Amygdala (tissue), 56 donors: ENCODE measurements around the gene GLYAT.
"Not testable (repeated sequence)": the region's sequence is repeated elsewhere in the genome, so short reads cannot be mapped to it uniquely, and the experiment has no call there.

Experiments
- DNase-seq, 56 donors: peaks; one replicate each; lab custom pipeline; 2025; lab: John Stamatoyannopoulos, UW

The GLYAT gene

DNA sequence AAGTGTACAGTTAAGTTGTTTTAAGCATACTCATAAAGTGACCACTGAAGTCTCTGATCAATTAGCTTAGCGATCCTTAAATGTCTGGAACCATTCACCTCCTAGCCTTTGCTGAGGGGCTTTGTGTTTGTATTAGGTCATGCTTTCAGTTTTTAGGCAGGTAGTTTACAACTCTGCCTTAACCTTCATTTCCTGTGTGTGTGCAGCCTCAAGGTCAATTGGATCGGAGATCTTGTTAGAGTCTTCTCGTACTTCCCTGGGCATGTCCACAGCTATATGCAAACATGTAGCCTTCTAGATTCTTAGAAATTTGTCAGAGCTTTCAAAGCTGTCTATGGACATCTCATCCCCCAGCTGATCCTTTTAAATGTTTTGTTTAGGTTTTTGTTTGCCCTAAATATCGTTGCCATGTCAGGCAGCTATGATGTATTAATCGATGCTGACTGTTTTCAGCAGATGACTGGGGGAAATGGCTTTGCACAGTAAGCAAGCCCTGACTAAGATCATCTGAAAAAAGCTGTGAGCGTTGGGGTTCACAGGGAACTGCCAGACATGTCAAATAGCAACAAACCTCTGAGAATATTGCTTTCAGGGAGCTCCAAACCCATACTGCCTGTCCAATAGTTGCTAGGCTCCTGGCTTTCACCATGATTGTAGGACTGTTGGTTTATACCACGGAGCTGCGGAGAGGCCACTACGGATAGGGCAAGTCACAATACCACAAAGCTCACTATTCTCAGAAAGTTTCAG lies 45.6 kb downstream of the GLYAT start:
- no peak for DNase-seq

DNA sequence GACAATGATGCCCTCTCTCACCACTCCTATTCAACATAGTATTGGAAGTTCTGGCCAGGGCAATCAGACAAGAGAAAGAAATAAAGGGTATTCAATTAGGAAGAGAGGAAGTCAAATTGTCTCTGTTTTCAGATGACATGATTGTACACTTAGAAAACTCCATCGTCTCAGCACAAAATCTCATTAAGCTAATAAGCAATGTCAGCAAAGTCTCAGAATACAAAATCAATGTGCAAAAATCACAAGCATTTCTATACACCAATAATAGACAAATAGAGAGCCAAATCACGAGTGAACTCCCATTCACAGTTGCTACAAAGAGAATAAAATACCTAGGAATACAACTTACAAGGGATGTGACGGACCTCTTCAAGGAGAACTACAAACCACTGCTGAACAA lies 49.1 kb downstream of the GLYAT start:
- not testable (repeated sequence) for DNase-seq

DNA sequence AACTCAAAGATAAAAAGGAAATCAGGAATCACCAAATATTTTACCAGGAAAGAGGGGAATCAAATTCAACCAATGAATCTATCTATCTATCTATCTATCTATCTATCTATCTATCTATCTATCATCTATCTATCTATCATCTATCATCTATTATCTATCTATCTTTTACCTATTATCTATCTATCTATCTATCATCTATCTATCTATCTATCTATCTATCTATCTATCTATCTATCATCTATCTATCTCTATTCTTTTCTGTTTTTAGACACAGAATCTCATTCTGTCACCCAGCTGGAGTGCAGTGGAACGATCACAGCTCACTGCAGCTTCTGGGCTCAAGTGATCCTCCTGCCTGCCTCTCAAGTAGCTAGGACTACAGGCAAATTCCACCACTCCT lies 54.2 kb downstream of the GLYAT start:
- DNase-seq: not testable (repeated sequence)

DNA sequence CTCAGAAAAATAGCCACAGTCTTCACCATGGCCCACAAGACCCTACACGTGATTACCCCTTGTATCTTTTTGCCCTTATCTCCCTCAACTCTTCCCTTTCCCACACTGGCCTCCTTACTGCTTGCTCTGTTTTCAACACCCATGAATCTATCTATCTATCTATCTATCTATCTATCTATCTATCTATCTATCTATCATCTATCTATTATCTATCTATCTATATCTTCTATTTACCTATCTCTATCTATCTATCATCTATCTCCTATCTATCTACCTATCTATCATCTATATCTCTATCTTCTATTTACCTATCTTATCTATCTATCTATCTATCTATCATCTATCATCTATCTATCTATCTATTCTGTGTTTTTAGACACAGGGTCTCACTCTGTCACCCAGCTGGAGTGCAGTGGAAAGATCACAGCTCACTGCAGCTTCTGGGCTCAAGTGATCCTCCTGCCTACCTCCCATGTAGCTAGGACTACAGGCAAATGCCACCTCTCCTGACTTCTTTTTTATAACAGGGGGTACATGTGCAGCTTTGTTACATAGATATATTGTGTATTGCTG lies 55.1 kb downstream of the GLYAT start:
- DNase-seq: no peak

DNA sequence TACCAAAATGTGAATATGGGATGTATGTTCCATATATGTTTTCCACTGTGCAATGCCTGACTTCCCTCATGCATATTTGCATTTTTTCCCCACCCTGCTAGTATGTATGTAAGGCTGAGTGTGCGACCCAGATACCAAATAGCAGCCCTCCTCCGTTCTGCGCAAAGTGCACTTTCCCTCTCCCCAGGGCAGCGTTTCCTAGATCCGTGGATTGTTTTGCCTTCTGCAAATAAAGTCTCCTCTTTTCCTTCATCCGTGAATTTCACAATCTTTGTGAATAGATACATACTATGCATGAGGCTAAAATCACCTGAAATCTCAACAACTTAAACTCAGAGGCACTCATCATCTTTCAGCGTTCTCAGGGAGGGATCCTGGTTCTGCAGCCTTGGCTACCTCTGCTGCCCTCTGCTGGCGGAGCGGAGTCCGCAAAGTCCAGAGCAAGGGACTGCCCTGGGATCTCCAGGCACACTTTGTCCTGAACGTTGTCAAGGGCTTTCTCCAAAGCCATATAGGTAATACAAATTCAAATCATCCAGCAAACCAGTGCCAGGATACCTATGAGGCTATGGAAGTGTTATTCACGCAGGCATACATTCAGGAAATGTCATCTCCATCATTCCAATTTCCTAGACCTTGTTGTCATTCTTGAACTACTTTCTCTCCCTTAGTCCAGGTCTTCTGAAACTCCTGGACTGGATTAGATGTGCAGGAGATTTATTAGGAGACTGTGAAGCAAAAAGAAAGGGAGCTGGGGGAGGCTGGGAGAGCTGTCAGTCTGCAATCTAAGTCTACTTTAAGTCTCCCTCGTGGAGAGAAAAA lies 56.2 kb downstream of the GLYAT start:
- peak in 55 of 56 donors; percentile 3 to 84 (median 40) for DNase-seq

DNA sequence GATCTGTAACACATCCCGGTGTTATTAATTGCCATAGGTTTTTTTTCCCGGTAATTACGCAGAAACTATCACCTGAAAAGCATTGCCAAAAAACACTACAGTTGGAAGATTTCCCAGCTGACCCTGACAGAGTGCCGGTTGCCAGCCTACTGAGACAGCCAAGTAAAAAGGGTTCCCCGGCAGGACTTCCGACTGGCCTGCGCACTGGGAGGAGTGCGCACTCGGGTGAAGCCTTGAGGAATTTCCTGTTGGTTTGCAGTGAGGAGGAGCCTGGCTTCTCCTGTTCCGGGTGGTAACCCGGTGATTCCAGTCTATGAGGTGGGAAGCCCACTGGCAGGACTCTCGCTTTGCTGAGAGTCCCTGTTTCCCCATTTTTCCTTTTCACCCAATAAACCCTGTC lies 57.1 kb downstream of the GLYAT start:
- peak in 3 of 56 donors; percentile 2 to 6 (median 3) for DNase-seq

DNA sequence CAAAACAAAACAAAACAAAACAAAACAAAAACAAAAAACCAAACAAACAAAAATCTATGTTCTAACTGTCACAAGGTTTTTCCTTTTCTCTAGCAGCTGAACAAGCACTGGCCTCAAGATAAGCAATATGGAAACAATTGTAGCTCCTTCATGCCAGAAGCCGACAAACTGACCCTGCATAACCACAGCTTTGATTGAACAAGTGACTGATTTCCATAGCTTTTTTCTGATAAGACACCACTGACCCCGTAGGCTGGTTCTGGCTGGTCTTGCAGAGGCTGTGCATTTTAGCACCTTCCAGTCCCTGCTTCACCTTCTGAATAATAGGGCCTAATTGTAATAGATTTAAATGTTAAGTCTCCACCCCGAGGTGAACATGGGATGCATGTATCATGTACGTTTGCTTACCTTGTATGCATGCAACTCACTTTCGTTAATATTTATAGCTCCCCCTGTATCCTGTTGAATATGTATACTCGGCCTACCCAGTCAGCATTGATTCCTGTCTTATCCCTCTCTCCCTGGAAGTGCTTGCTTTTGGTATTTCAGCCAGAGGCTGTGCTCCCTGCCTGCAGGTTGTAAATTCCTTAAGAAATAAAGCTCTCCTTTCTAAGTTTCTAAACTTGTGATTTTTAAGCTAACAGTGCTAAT lies 59.6 kb downstream of the GLYAT start:
- DNase-seq: no peak

DNA sequence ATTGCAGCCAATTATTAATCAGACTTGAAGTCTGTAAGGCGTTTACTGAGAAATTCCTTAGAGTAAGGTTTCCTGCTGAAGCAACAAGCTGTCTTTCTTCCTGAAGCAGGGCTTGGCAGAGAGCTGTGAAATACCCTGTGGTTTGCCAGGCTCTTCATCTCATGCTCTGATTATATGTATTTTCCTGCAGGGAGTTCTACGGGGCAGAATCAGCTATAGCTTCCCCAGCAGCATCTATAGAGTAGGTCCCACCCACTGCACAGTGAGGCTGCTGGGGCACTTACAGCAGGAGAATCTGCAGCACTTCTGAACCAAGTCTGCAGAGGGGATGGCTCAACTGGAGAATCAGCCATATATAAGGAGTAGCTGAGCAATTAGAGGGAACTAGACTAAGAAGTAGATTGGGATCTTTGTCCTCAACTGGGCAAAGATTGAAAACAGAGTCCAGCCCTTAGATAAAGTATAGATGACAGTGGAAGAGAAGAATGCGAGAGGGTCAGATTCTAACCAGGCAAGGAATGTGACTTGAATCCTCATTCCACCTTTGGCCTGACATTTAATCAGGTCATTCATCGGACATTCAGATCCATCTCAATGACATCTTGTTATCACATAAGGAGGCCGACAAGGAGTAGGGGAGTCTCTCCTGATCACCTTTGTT lies 71.7 kb downstream of the GLYAT start:
- no peak for DNase-seq

DNA sequence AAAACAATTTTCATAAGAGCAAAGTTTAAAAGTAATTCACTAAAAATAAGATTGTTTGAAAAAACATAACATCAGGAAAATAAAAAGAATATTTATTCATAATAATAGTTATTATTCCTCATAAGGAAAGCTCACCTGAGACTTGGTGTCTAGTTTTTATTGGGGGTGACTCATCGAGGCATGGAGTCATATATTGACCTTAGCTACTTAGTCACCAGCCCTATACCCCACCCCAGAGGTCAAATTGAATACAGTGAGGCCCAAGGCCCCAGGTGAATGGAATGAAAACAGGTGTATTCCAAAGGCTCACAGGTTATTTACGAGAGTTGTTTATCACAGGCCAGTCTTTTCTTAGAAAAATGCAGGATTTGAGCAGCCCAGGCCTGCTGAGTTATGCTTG lies 72.3 kb downstream of the GLYAT start:
- DNase-seq: no peak
